ENCODE data around the gene RAPSN. TPM values are rescaled to one million over a fixed set of nuclear protein-coding genes. Genes with fewer than 3 reads are reported as not detected.

Gene RAPSN
- total RNA-seq, 1 donor from 2014 or later, result not detected

GRCh38 chr11:47447906-47448305 is 1.0 kb downstream of the RAPSN start:
- no peak for DNase-seq (ENCODE audit: low spot score)
- H3K9me3 Mint-ChIP-seq, result no peaks in the 10 kb centered on the region

GRCh38 chr11:47446833-47447232 is 2.1 kb downstream of the RAPSN start:
- peaks cover 2% of the 10 kb centered on the region for H3K27me3 Mint-ChIP-seq (ENCODE audit: insufficient read depth, low read depth)
- no peak overlapping the region for H3K4me2 ChIP-seq

More at GRCh38 chr11:47447906-47448305, 1.0 kb downstream of the RAPSN start:
- Histone ChIP-seq H3K9ac (no peak overlapping the region), H3K27ac (no peak overlapping the region), H3K36me3 (no peaks in the 10 kb centered on the region), H3K4me2 (no peak overlapping the region), H3K79me2 (ENCODE audit: low read depth) (no peaks in the 10 kb centered on the region), H4K20me1 (ENCODE audit: low read depth) (no peaks in the 10 kb centered on the region), H3K4me3 (no peak overlapping the region), H3F3A (ENCODE audit: low read depth) (no peaks in the 10 kb centered on the region), H3K4me1 (no peaks in the 10 kb centered on the region), H3K9me3 (ENCODE audit: low read depth) (no peaks in the 10 kb centered on the region), H2AFZ (replicated peaks) (no peak overlapping the region), H3K27me3 (no peaks in the 10 kb centered on the region)
- peak overlapping the region; percentile 53 for H3K27ac Mint-ChIP-seq
- no peak for TF ChIP-seq EZH2 (IDR thresholded peaks at IDR 0.05)
- no peak for TF ChIP-seq EZH2phosphoT487 (IDR thresholded peaks at IDR 0.05)
- TF ChIP-seq CTCF (IDR thresholded peaks at IDR 0.05), result no peak
- H3K36me3 Mint-ChIP-seq, result no peaks in the 10 kb centered on the region
- H3K4me3 Mint-ChIP-seq, result no peak overlapping the region
- no peaks in the 10 kb centered on the region for H3K4me1 Mint-ChIP-seq
- peaks cover 5% of the 10 kb centered on the region for H3K27me3 Mint-ChIP-seq (ENCODE audit: insufficient read depth, low read depth)

GRCh38 chr11:47445840-47446239 is 3.1 kb downstream of the RAPSN start:
- no peaks in the 10 kb centered on the region for H3K79me2 ChIP-seq (ENCODE audit: low read depth)
- H3K4me3 ChIP-seq, result no peak overlapping the region
- DNase-seq (ENCODE audit: low spot score), result no peak
- H3K4me1 Mint-ChIP-seq, result no peaks in the 10 kb centered on the region
- H3K27ac ChIP-seq, result no peak overlapping the region
- no peaks in the 10 kb centered on the region for H3K9me3 ChIP-seq (ENCODE audit: low read depth)
- H3K27ac Mint-ChIP-seq, result no peak overlapping the region
- peaks cover 2% of the 10 kb centered on the region for H3K27me3 Mint-ChIP-seq (ENCODE audit: insufficient read depth, low read depth)
- no peaks in the 10 kb centered on the region for H3K9me3 Mint-ChIP-seq
- H4K20me1 ChIP-seq (ENCODE audit: low read depth), result no peaks in the 10 kb centered on the region
- H2AFZ ChIP-seq (replicated peaks), result no peak overlapping the region
- H3K36me3 ChIP-seq, result no peaks in the 10 kb centered on the region
- H3K9ac ChIP-seq, result no peak overlapping the region
- H3K27me3 ChIP-seq, result no peaks in the 10 kb centered on the region
- no peaks in the 10 kb centered on the region for H3K36me3 Mint-ChIP-seq
- H3F3A ChIP-seq (ENCODE audit: low read depth), result no peaks in the 10 kb centered on the region
- no peak for TF ChIP-seq EZH2phosphoT487 (IDR thresholded peaks at IDR 0.05)
- no peak for TF ChIP-seq EZH2 (IDR thresholded peaks at IDR 0.05)
- no peak for TF ChIP-seq CTCF (IDR thresholded peaks at IDR 0.05)
- H3K4me2 ChIP-seq, result no peak overlapping the region
- no peaks in the 10 kb centered on the region for H3K4me1 ChIP-seq
- H3K4me3 Mint-ChIP-seq, result no peak overlapping the region

More at GRCh38 chr11:47446833-47447232, 2.1 kb downstream of the RAPSN start:
- Histone ChIP-seq H3F3A (ENCODE audit: low read depth) (no peaks in the 10 kb centered on the region), H3K79me2 (ENCODE audit: low read depth) (no peaks in the 10 kb centered on the region), H4K20me1 (ENCODE audit: low read depth) (no peaks in the 10 kb centered on the region), H2AFZ (replicated peaks) (no peak overlapping the region), H3K27ac (no peak overlapping the region), H3K9ac (no peak overlapping the region), H3K4me3 (no peak overlapping the region), H3K4me1 (no peaks in the 10 kb centered on the region), H3K36me3 (no peaks in the 10 kb centered on the region), H3K9me3 (ENCODE audit: low read depth) (no peaks in the 10 kb centered on the region), H3K27me3 (no peaks in the 10 kb centered on the region)
- H3K36me3 Mint-ChIP-seq, result no peaks in the 10 kb centered on the region
- no peak for TF ChIP-seq CTCF (IDR thresholded peaks at IDR 0.05)
- TF ChIP-seq EZH2phosphoT487 (IDR thresholded peaks at IDR 0.05), result no peak
- TF ChIP-seq EZH2 (IDR thresholded peaks at IDR 0.05), result no peak
- H3K27ac Mint-ChIP-seq, result no peak overlapping the region
- H3K9me3 Mint-ChIP-seq, result no peaks in the 10 kb centered on the region
- no peaks in the 10 kb centered on the region for H3K4me1 Mint-ChIP-seq
- no peak overlapping the region for H3K4me3 Mint-ChIP-seq
- no peak for DNase-seq (ENCODE audit: low spot score)

Measured in neural progenitor cell (in vitro differentiated cells).